GM10248 (cell line): ENCODE results near the gene MFAP4.

Experiments used
- CTCF ChIA-PET: fragments of 300-600 bp; sonication (Branson Sonifier 250); formaldehyde crosslinking; extraction: SDS; loops from one replicate; lab custom pipeline; 2021; ENCODE audit warnings: antibody characterized with exemption; lab: Yijun Ruan, JAX
- POLR2A ChIA-PET: fragments of 350-650 bp; sonication (Branson Sonifier 250); formaldehyde crosslinking; extraction: SDS; loops from one replicate; lab custom pipeline; 2020; ENCODE audit warnings: antibody characterized with exemption; lab: Yijun Ruan, JAX
- DNase-seq: peaks from one replicate; pipeline ENCODE4 v3.0.0; 2012; ENCODE audit errors: extremely low spot score
- TF ChIP-seq, protein P1 (sequence below): IDR thresholded peaks from 2 replicates; pipeline ENCODE4 v1.5.1; 2012; ENCODE audit warnings: mild to moderate bottlenecking, low read depth; ENCODE audit errors: extremely low read depth, missing control alignments, control extremely low read depth

Gene MFAP4

DNA sequence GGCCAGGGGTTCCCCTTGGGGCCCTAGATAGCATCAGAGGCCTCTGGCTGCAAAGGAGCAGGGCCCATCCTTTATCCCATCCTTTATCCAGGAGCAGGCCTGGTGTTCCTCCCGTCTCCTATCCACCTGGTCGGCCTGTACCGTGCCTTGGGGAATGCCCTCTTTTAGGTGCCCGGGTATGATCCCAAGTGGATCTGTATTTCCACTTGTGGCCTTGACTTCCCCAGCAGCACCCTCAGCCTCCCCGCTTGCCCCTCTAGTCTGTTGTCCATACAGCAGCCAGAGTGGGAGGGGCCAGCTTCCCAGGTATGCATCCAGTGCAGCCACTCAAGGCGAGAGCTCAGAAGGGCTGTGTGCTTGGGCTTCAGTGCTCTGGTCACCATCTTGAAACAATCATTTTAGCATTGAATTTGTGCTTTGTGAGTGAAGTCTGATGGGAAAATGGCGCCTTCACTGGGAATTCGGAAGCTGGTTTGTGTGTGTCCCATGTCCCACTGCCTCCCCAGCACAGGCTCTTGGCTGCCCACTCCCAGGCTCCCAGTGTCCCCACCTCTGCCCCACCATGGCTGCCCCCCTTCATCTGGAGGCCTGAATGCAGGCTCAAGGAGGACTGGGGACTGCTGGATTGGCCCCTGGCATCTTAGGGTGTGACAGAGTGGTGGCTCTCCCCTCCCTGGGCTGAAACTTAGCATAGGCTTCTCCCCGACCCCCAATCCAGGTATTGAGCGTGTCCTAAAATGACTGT, 20.8 kb upstream of the MFAP4 start:
- no peak for DNase-seq
- CTCF ChIA-PET: no interaction called here
- POLR2A ChIA-PET: no interaction called here
- TF ChIP-seq, protein P1, sequence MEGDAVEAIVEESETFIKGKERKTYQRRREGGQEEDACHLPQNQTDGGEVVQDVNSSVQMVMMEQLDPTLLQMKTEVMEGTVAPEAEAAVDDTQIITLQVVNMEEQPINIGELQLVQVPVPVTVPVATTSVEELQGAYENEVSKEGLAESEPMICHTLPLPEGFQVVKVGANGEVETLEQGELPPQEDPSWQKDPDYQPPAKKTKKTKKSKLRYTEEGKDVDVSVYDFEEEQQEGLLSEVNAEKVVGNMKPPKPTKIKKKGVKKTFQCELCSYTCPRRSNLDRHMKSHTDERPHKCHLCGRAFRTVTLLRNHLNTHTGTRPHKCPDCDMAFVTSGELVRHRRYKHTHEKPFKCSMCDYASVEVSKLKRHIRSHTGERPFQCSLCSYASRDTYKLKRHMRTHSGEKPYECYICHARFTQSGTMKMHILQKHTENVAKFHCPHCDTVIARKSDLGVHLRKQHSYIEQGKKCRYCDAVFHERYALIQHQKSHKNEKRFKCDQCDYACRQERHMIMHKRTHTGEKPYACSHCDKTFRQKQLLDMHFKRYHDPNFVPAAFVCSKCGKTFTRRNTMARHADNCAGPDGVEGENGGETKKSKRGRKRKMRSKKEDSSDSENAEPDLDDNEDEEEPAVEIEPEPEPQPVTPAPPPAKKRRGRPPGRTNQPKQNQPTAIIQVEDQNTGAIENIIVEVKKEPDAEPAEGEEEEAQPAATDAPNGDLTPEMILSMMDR: no peak

DNA sequence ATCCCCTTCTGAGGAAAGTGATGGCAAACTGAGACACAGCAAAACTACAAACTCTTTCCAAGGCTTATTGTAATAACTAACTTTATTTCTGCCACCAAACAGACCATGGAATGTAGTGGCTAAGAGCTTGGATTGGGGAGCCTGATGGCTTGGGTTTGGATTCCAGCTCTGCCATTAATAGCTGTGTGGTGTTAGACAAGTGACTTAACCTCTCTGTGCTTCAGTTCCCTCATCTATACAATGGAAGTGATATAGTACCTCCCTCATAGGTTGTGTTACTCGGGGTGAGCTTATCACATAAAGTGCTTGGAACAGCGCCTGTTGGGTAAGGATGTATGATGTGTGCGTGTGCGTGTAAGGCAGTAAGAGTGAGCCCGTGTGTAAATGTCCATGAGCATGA, 18.1 kb upstream of the MFAP4 start:
- no peak for DNase-seq
- TF ChIP-seq, protein P1: no peak
- ChIA-PET CTCF (interaction anchor here (1.5 kb wide), 1 partner anchor 361 kb away, joined by 5 read pairs; no protein-coding TSS in a partner anchor), POLR2A (no interaction called here)

DNA sequence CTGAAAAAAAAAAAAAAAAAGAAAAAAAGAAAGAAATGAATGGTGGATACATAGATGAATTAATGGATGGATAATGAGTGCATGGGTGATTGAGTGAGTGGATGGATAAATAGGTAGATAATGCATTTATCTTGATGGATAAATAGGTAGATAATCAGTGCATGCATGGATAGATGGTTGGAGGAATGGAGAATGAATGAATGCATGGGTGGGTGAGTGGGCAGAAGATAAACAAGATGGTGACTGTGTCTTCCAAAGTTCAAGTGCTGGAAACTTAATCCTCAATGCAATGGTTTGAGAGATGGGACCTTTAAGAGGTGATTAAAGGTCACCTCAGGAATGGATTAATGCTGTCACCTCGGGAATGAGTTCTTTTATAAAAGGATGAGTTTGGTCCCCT, 17.3 kb upstream of the MFAP4 start:
- CTCF ChIA-PET: no interaction called here

DNA sequence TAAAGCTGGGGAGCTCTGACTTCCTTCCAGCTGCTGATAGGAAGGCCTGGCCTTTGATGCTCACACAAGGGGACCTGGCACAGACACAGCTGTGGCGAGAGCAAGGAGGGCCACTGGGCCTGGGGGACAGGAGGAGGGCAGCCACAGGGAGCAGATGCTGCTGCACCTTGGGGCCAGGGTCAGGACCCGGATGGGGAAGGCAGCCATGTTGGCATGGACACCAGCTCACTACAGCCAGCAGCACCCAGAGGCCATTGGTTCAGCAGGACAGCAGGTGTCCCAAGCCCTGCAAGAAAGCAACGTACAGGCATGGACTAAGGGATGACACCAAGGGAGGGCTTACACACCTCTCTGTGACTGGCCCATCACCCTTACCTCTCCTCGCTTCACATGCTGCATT, 16.0 kb upstream of the MFAP4 start:
- TF ChIP-seq, protein P1: no peak
- POLR2A ChIA-PET: no interaction called here
- CTCF ChIA-PET: no interaction called here

More for the DNA sequence above, 17.3 kb upstream of the MFAP4 start:
- no peak for DNase-seq
- POLR2A ChIA-PET: no interaction called here
- TF ChIP-seq, protein P1: no peak

DNA sequence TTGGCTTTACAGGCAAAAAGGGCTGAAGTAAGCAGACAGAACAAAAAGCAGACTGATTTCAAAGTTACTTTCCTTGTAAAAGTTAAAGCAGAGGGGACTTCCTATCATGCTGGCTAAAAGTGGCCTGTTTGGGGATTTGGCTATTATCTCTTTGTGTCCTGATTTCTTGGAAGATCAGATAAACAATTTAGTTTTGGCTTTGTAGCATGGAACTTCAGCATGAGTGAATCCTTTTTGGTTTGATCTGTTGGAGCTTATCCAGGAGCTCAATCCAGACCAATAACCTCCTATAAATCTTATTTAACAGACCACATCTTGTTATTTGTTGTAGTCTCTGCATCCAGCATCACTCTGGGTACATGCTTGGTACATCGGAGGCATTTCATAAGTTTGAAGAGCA, 15.2 kb upstream of the MFAP4 start:
- ChIA-PET POLR2A (no interaction called here), CTCF (interaction anchor here (1.1 to 1.3 kb wide), 2 partner anchors 26 to 39 kb away, joined by 3 to 4 read pairs; partner anchors contain the start of gene B9D1)
- DNase-seq: no peak
- TF ChIP-seq, protein P1: no peak

More for the DNA sequence above, 16.0 kb upstream of the MFAP4 start:
- DNase-seq: no peak

DNA sequence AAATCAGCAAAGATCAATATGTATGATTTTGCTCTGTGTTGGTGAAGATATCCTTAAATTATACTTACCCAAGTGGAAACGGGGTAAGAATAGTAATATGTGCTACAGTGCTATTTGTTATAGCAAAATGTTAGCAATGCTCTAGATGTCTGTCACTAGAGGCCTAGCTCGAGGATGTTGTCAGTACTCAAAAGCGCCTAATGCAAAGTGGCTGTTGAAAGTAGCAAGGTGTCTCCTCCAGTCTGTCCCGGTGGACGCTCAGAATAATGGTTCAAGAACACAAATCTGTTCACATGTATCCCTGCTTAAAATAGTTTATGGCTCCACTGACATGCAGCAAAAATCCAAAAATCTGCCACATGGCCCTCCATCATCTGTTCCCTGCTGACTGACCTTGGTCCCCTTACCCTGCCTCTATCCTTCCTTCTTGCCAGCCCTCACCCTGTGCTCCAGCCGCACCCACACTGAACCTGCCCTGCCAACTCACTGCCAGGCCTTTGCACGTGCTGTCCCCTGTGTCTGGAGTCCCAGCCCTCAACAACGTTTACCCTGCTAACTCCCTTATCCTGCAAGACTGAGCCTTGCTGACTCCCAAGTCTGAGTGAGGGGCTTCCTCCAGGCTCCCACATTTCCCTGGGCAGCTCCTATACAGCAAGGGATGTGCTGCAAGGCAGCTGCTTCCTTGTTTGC, 14.5 kb upstream of the MFAP4 start:
- DNase-seq: no peak
- ChIA-PET CTCF (interaction anchor here (1.1 to 1.8 kb wide), 3 partner anchors 27 to 46 kb away, joined by 3 to 5 read pairs (median 4); partner anchors contain the start of gene B9D1), POLR2A (no interaction called here)
- TF ChIP-seq, protein P1: no peak
